Esophagus squamous epithelium (tissue), 4 donors: ENCODE data around the gene SNX7.

Experiments used
- POLR2A ChIP-seq, 4 donors: fragments of 450-650 bp; IDR thresholded peaks; one replicate each; pipeline ENCODE4 v1.6.1; 2017; ENCODE audit warnings: antibody characterized with exemption in 4 of 4, mild to moderate bottlenecking in 4 of 4, moderate library complexity in 3 of 4
- TF ChIP-seq, protein P1 (sequence below), 6 experiments: fragments of 450-650 bp in 4 of 6; fragments of 200-600 bp in 2 of 6; sonication (generic) in 2 of 6; IDR thresholded peaks; one replicate each; pipeline ENCODE4 v1.5.1; 2016 to 2019; ENCODE audit warnings: antibody characterized with exemption in 6 of 6, mild to moderate bottlenecking in 4 of 6, moderate library complexity in 4 of 6

DNA sequence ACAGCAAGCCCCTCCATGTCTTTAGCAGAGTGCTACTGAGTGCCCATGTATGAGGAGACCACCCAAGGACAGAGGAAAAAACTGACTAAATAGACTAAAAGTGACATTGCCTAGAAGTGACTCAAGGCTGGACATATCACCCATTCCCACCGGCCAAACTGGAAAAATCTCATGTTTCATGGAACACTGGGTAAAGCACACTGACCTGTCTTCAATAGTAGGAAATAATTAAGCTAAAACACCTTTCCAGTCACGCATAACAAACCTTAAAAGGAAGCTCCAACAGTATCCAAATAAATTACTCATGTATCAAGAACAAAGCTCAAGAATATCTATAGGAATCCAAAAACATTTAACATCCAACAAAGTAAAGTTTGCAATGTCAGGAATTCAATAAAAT is 120.4 kb downstream of the SNX7 start:
- TF ChIP-seq, protein P1, sequence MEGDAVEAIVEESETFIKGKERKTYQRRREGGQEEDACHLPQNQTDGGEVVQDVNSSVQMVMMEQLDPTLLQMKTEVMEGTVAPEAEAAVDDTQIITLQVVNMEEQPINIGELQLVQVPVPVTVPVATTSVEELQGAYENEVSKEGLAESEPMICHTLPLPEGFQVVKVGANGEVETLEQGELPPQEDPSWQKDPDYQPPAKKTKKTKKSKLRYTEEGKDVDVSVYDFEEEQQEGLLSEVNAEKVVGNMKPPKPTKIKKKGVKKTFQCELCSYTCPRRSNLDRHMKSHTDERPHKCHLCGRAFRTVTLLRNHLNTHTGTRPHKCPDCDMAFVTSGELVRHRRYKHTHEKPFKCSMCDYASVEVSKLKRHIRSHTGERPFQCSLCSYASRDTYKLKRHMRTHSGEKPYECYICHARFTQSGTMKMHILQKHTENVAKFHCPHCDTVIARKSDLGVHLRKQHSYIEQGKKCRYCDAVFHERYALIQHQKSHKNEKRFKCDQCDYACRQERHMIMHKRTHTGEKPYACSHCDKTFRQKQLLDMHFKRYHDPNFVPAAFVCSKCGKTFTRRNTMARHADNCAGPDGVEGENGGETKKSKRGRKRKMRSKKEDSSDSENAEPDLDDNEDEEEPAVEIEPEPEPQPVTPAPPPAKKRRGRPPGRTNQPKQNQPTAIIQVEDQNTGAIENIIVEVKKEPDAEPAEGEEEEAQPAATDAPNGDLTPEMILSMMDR (IDR thresholded peaks at IDR 0.05): no peak
- no peak for TF ChIP-seq POLR2A (IDR thresholded peaks at IDR 0.05)
